Measurements from ENCODE around the gene EIF4E2. TPM values are rescaled to one million over a fixed set of nuclear protein-coding genes. Genes with fewer than 3 reads are reported as not detected.
"Not testable (repeated sequence)": the region's sequence is repeated elsewhere in the genome, so short reads cannot be mapped to it uniquely, and the experiment has no call there.

Gene EIF4E2
- total and polyA plus RNA-seq, 7 experiments from 2014 or later = 51.9 to 77.6 (median 61.6) TPM

DNA sequence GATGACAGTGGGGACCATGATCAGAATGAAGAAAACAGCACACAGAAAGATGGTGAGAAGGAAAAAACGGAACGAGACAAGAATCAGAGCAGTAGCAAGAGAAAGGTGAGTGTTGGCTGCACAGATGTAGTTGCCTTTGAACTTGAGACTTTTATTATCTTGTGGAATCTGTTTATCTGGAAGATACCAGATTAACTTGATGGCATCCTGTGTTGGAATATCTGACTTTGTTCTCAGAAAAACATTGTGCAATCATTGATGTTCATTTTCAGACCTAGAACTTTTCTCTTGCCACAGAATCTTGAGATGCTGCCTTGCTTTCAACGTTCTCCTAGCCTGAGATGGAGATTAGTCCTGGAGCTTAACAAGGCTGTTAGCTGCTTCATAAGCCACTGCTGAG is 5.9 kb downstream of the EIF4E2 start:
- Mint-ChIP-seq H3K4me3 (no peak overlapping the region), H3K9me3 (peaks cover 0 to 2% (median 0%) of the 10 kb centered on the region in 11 donors), H3K27ac (peak overlapping the region in 2 of 9 donors; percentile 54 to 56), H3K36me3 (peaks cover 16 to 49% (median 37%) of the 10 kb centered on the region in 5 donors), H3K27me3 (no peaks in the 10 kb centered on the region), H3K4me1 (peaks cover 32 to 55% (median 49%) of the 10 kb centered on the region in 7 donors)
- no peak overlapping the region for H3K27ac ChIP-seq (ENCODE audit: low read depth, low read length)
- ATAC-seq (no peak), DNase-seq (no peak)
- H3K4me1 ChIP-seq (ENCODE audit: control insufficient read depth in 2 of 2, insufficient read depth in 2 of 2, low read length in 2 of 2) = peaks cover 7 to 11% of the 10 kb centered on the region in 2 donors
- ChIA-PET POLR2A (no interaction called here), CTCF (no interaction called here)
- H3K4me3 ChIP-seq (ENCODE audit: low read length) = no peak overlapping the region
- peaks cover 0 to 42% (median 9%) of the 10 kb centered on the region in 3 experiments for H3K36me3 ChIP-seq (ENCODE audit: control insufficient read depth in 2 of 3, insufficient read depth in 3 of 3, low read length in 3 of 3)
- intact Hi-C loops (cut with micrococcal nuclease) = loop anchor here in 1 of 2 donors (10.0 kb wide), 1 partner anchor 1502 kb away; the partner anchor contains the start of gene PSMD1
- no peaks in the 10 kb centered on the region for H3K27me3 ChIP-seq (ENCODE audit: control insufficient read depth in 2 of 2, insufficient read depth in 2 of 2, low read length in 2 of 2)
- H3K9me3 ChIP-seq (ENCODE audit: control insufficient read depth in 2 of 3, low read length in 3 of 3) = no peaks in the 10 kb centered on the region

DNA sequence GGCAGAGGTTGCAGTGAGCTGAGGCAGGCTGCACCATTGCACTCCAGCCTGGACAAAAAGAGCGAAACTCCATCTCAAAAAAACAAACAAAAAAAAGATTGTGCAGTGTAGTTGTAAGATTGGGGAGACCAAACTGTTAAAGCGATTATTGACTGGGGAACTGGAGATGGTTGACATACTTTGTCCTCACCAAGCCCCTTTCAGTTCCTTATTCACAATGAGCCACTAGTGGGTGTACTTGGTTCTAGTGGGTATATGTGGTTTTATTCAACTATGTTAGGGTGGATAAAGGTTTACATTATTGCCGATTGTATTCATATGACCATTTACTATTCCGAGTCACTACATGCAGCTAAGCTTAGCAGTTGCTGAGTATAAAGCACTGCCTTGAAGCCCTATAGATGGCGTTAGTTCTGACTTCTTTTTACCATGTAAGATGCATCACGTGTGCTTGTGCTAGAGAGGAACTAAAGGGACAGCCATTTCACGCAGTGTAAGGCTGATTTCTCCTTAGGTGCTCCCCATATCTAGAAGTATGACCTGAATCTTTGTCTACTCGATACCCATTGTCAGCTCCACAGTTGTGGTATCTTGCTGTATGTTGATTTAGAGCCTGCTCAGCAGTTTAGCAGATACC is 12.1 kb downstream of the EIF4E2 start:
- Histone ChIP-seq H3K27ac (ENCODE audit: low read depth, low read length) (no peak overlapping the region), H3K4me3 (ENCODE audit: low read length) (no peak overlapping the region), H3K4me1 (ENCODE audit: control insufficient read depth in 2 of 2, insufficient read depth in 2 of 2, low read length in 2 of 2) (no peaks in the 10 kb centered on the region), H3K36me3 (ENCODE audit: control insufficient read depth in 2 of 3, insufficient read depth in 3 of 3, low read length in 3 of 3) (peaks cover 19 to 86% (median 22%) of the 10 kb centered on the region in 3 experiments), H3K9me3 (ENCODE audit: control insufficient read depth in 2 of 3, low read length in 3 of 3) (no peaks in the 10 kb centered on the region), H3K27me3 (ENCODE audit: control insufficient read depth in 2 of 2, insufficient read depth in 2 of 2, low read length in 2 of 2) (no peaks in the 10 kb centered on the region)
- ChIA-PET CTCF (no interaction called here), POLR2A (no interaction called here)
- Mint-ChIP-seq H3K27me3 (no peaks in the 10 kb centered on the region), H3K36me3 (peaks cover 15 to 66% (median 46%) of the 10 kb centered on the region in 5 donors), H3K4me3 (peak overlapping the region in 1 of 10 donors; percentile 45), H3K27ac (peak overlapping the region in 1 of 9 donors; percentile 26), H3K9me3 (no peaks in the 10 kb centered on the region), H3K4me1 (peaks cover 0 to 10% (median 0%) of the 10 kb centered on the region in 7 donors)
- DNase-seq (no peak), ATAC-seq (no peak)
- intact Hi-C loops (cut with micrococcal nuclease) = no loop called here

DNA sequence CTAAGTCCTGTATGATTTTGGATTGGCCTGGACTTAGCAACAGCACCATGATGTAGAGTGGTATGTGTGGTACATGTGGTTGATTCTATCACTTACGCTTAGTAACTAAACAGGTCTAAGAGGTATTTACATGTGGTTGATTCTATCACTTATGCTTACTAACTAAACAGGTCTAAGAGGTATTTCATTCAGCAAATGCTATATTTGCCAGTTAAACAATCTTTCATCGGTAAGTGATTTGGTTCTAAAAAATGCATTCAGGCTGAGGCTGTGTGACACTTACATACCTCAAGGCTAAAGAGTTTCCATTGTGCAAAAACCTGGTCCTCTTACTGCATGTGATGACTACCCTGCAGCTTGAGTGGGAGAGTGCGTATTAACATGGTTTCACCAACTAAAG is 13.1 kb downstream of the EIF4E2 start:
- Mint-ChIP-seq H3K36me3 (peaks cover 22 to 71% (median 52%) of the 10 kb centered on the region in 5 donors), H3K9me3 (no peaks in the 10 kb centered on the region), H3K27me3 (no peaks in the 10 kb centered on the region), H3K27ac (no peak overlapping the region), H3K4me1 (peaks cover 0 to 10% (median 0%) of the 10 kb centered on the region in 7 donors), H3K4me3 (no peak overlapping the region)
- no peak overlapping the region for H3K27ac ChIP-seq (ENCODE audit: low read depth, low read length)
- intact Hi-C loops (cut with micrococcal nuclease) = no loop called here
- no peak for DNase-seq
- no peaks in the 10 kb centered on the region for H3K9me3 ChIP-seq (ENCODE audit: control insufficient read depth in 2 of 3, low read length in 3 of 3)
- ChIA-PET POLR2A (no interaction called here), CTCF (no interaction called here)
- H3K4me1 ChIP-seq (ENCODE audit: control insufficient read depth in 2 of 2, insufficient read depth in 2 of 2, low read length in 2 of 2) = no peaks in the 10 kb centered on the region
- H3K27me3 ChIP-seq (ENCODE audit: control insufficient read depth in 2 of 2, insufficient read depth in 2 of 2, low read length in 2 of 2) = no peaks in the 10 kb centered on the region
- H3K36me3 ChIP-seq (ENCODE audit: control insufficient read depth in 2 of 3, insufficient read depth in 3 of 3, low read length in 3 of 3) = peaks cover 19 to 87% (median 25%) of the 10 kb centered on the region in 3 experiments
- no peak overlapping the region for H3K4me3 ChIP-seq (ENCODE audit: low read length)
- ATAC-seq = no peak

DNA sequence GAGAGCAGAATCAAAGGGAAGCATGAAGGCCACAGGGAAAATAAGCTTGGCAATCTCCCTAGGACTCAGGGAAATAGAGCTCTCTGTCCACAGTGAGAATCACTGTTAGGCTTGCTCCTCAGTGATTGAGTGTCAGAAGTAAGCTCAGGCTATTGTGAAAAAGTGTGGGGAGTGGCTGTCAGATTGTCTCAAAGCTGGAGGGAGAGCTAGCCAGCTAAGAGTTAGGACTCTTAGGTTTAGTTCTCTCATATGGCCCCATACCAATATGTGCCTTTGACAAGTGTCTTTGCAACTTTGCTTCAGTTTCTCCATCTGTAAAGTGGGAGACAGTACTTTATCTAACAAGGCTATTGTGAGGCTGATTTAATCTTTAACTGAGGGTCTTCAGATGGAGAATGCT is 17.2 kb downstream of the EIF4E2 start:
- H3K4me3 ChIP-seq (ENCODE audit: low read length) = no peak overlapping the region
- Mint-ChIP-seq H3K27me3 (no peaks in the 10 kb centered on the region), H3K9me3 (no peaks in the 10 kb centered on the region), H3K27ac (no peak overlapping the region), H3K4me1 (peaks cover 0 to 9% (median 0%) of the 10 kb centered on the region in 7 donors), H3K36me3 (peaks cover 23 to 83% (median 53%) of the 10 kb centered on the region in 5 donors), H3K4me3 (no peak overlapping the region)
- no peaks in the 10 kb centered on the region for H3K9me3 ChIP-seq (ENCODE audit: control insufficient read depth in 2 of 3, low read length in 3 of 3)
- no peak for ATAC-seq
- intact Hi-C loops (cut with micrococcal nuclease) = no loop called here
- H3K36me3 ChIP-seq (ENCODE audit: control insufficient read depth in 2 of 3, insufficient read depth in 3 of 3, low read length in 3 of 3) = peaks cover 19 to 94% (median 23%) of the 10 kb centered on the region in 3 experiments
- no peak for DNase-seq
- no peaks in the 10 kb centered on the region for H3K27me3 ChIP-seq (ENCODE audit: control insufficient read depth in 2 of 2, insufficient read depth in 2 of 2, low read length in 2 of 2)
- POLR2A ChIA-PET = no interaction called here
- CTCF ChIA-PET = interaction anchor here (0.7 kb wide), 1 partner anchor 44 kb away, joined by 3 read pairs; no protein-coding TSS in a partner anchor
- no peaks in the 10 kb centered on the region for H3K4me1 ChIP-seq (ENCODE audit: control insufficient read depth in 2 of 2, insufficient read depth in 2 of 2, low read length in 2 of 2)
- no peak overlapping the region for H3K27ac ChIP-seq (ENCODE audit: low read depth, low read length)

DNA sequence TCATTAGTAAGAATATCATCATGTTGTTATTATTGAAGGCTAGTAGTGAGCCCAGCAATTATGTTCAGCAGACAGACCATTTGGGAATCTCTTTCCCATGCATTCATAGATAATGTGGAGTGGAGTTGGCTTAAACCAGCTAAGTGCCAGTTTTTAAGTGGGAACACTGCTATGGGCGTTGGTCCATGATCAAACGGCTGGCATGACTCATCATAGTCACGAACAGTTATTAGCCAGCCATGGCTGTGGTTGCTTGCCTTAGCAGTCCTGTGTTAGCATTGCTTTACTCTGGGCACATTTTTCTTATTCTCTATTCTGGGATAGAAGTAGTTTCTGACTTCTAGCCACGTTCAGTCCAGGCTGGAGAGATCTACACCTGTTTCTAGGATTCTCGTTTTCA is 17.7 kb downstream of the EIF4E2 start:
- H3K27ac Mint-ChIP-seq = no peak overlapping the region

DNA sequence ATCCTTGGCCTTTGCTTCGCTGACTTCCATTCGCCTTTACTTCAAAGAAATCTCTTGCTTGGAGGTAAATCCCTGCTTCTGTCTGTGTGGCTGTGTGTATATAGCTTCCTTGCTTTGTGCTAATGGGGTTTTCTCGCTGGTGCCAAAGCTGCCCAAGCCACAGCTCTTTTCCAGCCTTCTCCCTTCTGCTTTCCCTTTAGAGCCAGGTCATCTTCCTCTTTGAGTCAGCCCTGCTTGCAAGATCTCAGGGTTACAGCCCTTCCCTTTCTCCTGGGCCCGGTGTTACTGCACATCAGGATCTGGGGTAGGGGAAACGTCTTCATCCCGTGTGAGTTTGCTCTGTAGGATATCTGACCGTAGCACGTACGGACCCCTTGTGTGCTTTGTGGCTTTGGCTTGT is 19.1 kb downstream of the EIF4E2 start:
- H3K27ac Mint-ChIP-seq = peak overlapping the region in 3 of 9 donors; percentile 26 to 43 (median 37)
- Histone ChIP-seq H3K4me1 (ENCODE audit: control insufficient read depth in 2 of 2, insufficient read depth in 2 of 2, low read length in 2 of 2) (no peaks in the 10 kb centered on the region), H3K9me3 (ENCODE audit: control insufficient read depth in 2 of 3, low read length in 3 of 3) (no peaks in the 10 kb centered on the region), H3K4me3 (ENCODE audit: low read length) (no peak overlapping the region), H3K36me3 (ENCODE audit: control insufficient read depth in 2 of 3, insufficient read depth in 3 of 3, low read length in 3 of 3) (peaks cover 17 to 96% (median 26%) of the 10 kb centered on the region in 3 experiments), H3K27ac (ENCODE audit: low read depth, low read length) (no peak overlapping the region), H3K27me3 (ENCODE audit: control insufficient read depth in 2 of 2, insufficient read depth in 2 of 2, low read length in 2 of 2) (no peaks in the 10 kb centered on the region)
- no peaks in the 10 kb centered on the region for H3K27me3 Mint-ChIP-seq
- DNase-seq (no peak), ATAC-seq (no peak)
- H3K36me3 Mint-ChIP-seq = peaks cover 23 to 80% (median 44%) of the 10 kb centered on the region in 5 donors
- H3K4me1 Mint-ChIP-seq = peaks cover 0 to 7% (median 0%) of the 10 kb centered on the region in 7 donors
- no peak overlapping the region for H3K4me3 Mint-ChIP-seq
- intact Hi-C loops (cut with micrococcal nuclease) = no loop called here
- H3K9me3 Mint-ChIP-seq = no peaks in the 10 kb centered on the region
- CTCF ChIA-PET = no interaction called here
- POLR2A ChIA-PET = no interaction called here

More for the DNA sequence above, 17.7 kb downstream of the EIF4E2 start:
- Mint-ChIP-seq H3K27me3 (no peaks in the 10 kb centered on the region), H3K9me3 (no peaks in the 10 kb centered on the region), H3K4me3 (no peak overlapping the region), H3K36me3 (peaks cover 23 to 79% (median 53%) of the 10 kb centered on the region in 5 donors), H3K4me1 (peaks cover 0 to 7% (median 0%) of the 10 kb centered on the region in 7 donors)
- DNase-seq (no peak), ATAC-seq (no peak)
- no peak overlapping the region for H3K4me3 ChIP-seq (ENCODE audit: low read length)
- no peak overlapping the region for H3K27ac ChIP-seq (ENCODE audit: low read depth, low read length)
- H3K9me3 ChIP-seq (ENCODE audit: control insufficient read depth in 2 of 3, low read length in 3 of 3) = no peaks in the 10 kb centered on the region
- intact Hi-C loops (cut with micrococcal nuclease) = no loop called here
- no peaks in the 10 kb centered on the region for H3K4me1 ChIP-seq (ENCODE audit: control insufficient read depth in 2 of 2, insufficient read depth in 2 of 2, low read length in 2 of 2)
- H3K36me3 ChIP-seq (ENCODE audit: control insufficient read depth in 2 of 3, insufficient read depth in 3 of 3, low read length in 3 of 3) = peaks cover 19 to 94% (median 23%) of the 10 kb centered on the region in 3 experiments
- POLR2A ChIA-PET = no interaction called here
- CTCF ChIA-PET = no interaction called here
- H3K27me3 ChIP-seq (ENCODE audit: control insufficient read depth in 2 of 2, insufficient read depth in 2 of 2, low read length in 2 of 2) = no peaks in the 10 kb centered on the region

DNA sequence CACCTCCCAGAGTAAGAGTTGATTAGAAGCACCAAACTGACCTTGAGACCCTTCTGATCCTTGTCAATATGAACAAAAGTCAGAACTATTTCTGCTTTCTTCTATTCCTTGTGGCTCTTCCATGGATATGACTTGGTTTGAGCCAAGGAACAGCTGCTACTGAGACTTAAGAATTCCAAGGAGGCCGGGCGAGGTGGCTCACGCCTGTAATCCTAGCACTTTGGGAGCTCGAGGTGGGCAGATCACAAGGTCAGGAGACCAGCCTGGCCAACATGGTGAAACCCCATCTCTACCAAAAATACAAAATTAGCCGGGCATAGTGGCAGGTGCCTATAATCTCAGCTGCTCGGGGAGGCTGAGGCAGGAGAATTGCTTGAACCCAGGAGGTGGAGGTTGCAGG is 20.0 kb downstream of the EIF4E2 start:
- H3K4me3 Mint-ChIP-seq; H3K4me1 Mint-ChIP-seq; ATAC-seq; H3K9me3 Mint-ChIP-seq; CTCF ChIA-PET; H3K27me3 Mint-ChIP-seq; DNase-seq; H3K9me3 ChIP-seq (ENCODE audit: control insufficient read depth in 2 of 3, low read length in 3 of 3); H3K27ac ChIP-seq (ENCODE audit: low read depth, low read length); H3K27me3 ChIP-seq (ENCODE audit: control insufficient read depth in 2 of 2, insufficient read depth in 2 of 2, low read length in 2 of 2); H3K4me3 ChIP-seq (ENCODE audit: low read length); H3K4me1 ChIP-seq (ENCODE audit: control insufficient read depth in 2 of 2, insufficient read depth in 2 of 2, low read length in 2 of 2); intact Hi-C loops (cut with micrococcal nuclease): not testable (repeated sequence)
- H3K27ac Mint-ChIP-seq = peak overlapping the region in 1 of 9 donors; percentile 62
- POLR2A ChIA-PET = interaction anchor here (0.5 kb wide), 1 partner anchor 1933 kb away, joined by 3 read pairs; no protein-coding TSS in a partner anchor
- peaks cover 18 to 96% (median 32%) of the 10 kb centered on the region in 3 experiments for H3K36me3 ChIP-seq (ENCODE audit: control insufficient read depth in 2 of 3, insufficient read depth in 3 of 3, low read length in 3 of 3)
- H3K36me3 Mint-ChIP-seq = peaks cover 22 to 80% (median 45%) of the 10 kb centered on the region in 5 donors
